ENCODE data around the gene SMAD6. TPM values are rescaled to one million over a fixed set of nuclear protein-coding genes. Genes with fewer than 3 reads are reported as not detected.

SMAD6 gene
- total RNA-seq, 2 experiments from 2014 or later, result 0.25 to 0.41 TPM

DNA sequence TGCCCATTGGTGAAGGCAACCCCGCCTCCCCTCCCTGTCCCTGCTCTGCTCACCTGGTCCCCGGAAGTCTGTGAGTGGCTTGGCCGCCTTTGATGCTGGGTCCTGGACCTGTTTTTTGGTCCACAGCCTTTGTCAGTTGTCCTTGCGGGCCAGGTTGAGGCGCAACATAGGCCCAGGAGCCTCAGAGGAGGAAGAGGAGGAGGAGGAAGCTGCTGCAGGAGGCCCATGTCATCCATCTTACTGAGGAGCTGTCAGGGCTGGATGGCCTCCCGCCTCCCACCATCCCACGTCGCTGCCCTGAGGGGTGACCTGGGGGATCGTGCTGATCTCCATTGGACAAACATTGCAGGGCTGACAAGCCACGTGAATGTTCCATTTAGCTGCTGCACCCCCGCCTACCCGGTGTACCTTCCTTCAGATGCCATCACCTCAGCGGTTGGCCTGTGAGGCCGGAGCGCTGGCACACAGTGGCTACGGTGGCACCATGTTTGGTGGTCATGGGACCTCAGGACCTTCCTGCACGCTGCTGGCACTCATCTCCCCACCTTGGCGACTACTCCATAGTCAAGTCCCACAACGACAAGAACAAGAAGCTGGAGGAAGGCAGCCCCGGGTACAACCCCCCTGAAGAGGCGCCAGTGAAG is 106.3 kb downstream of the SMAD6 start:
- intact Hi-C loops (cut with micrococcal nuclease), result no loop called here
- TF ChIP-seq, protein P1, sequence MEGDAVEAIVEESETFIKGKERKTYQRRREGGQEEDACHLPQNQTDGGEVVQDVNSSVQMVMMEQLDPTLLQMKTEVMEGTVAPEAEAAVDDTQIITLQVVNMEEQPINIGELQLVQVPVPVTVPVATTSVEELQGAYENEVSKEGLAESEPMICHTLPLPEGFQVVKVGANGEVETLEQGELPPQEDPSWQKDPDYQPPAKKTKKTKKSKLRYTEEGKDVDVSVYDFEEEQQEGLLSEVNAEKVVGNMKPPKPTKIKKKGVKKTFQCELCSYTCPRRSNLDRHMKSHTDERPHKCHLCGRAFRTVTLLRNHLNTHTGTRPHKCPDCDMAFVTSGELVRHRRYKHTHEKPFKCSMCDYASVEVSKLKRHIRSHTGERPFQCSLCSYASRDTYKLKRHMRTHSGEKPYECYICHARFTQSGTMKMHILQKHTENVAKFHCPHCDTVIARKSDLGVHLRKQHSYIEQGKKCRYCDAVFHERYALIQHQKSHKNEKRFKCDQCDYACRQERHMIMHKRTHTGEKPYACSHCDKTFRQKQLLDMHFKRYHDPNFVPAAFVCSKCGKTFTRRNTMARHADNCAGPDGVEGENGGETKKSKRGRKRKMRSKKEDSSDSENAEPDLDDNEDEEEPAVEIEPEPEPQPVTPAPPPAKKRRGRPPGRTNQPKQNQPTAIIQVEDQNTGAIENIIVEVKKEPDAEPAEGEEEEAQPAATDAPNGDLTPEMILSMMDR (IDR thresholded peaks at IDR 0.05), result no peak
- peaks cover 2% of the 10 kb centered on the region for H3K27me3 Mint-ChIP-seq
- no peaks in the 10 kb centered on the region for H3K36me3 Mint-ChIP-seq (ENCODE audit: low read depth)
- no peaks in the 10 kb centered on the region for H3K9me3 Mint-ChIP-seq
- H3K4me3 Mint-ChIP-seq, result no peak overlapping the region
- CTCF ChIA-PET, result no interaction called here
- no peak overlapping the region for H3K27ac Mint-ChIP-seq
- POLR2A ChIA-PET, result no interaction called here
- H3K4me1 Mint-ChIP-seq (ENCODE audit: low read depth), result no peaks in the 10 kb centered on the region
- no peak for DNase-seq
- no peak for ATAC-seq

GRCh38 chr15:66809664-66810063 is 107.6 kb downstream of the SMAD6 start:
- no peak for DNase-seq
- Mint-ChIP-seq H3K27me3 (peaks cover 5% of the 10 kb centered on the region), H3K9me3 (no peaks in the 10 kb centered on the region), H3K4me1 (ENCODE audit: low read depth) (no peaks in the 10 kb centered on the region), H3K36me3 (ENCODE audit: low read depth) (no peaks in the 10 kb centered on the region), H3K4me3 (no peak overlapping the region), H3K27ac (no peak overlapping the region)
- POLR2A ChIA-PET, result no interaction called here
- TF ChIP-seq, protein P1 (IDR thresholded peaks at IDR 0.05), result no peak
- ATAC-seq, result no peak
- CTCF ChIA-PET, result interaction anchor here (1.3 kb wide), 1 partner anchor 43 kb away, joined by 3 read pairs; no protein-coding TSS in a partner anchor
- intact Hi-C loops (cut with micrococcal nuclease), result no loop called here

- Mint-ChIP-seq H3K27ac (no peak overlapping the region), H3K9me3 (no peaks in the 10 kb centered on the region), H3K4me3 (no peak overlapping the region), H3K27me3 (peaks cover 3% of the 10 kb centered on the region), H3K4me1 (ENCODE audit: low read depth) (no peaks in the 10 kb centered on the region), H3K36me3 (ENCODE audit: low read depth) (no peaks in the 10 kb centered on the region)
- CTCF ChIA-PET, result no interaction called here
- intact Hi-C loops (cut with micrococcal nuclease), result no loop called here
- ATAC-seq, result no peak
- POLR2A ChIA-PET, result no interaction called here
- TF ChIP-seq, protein P1 (IDR thresholded peaks at IDR 0.05), result no peak
- no peak for DNase-seq
Observed at GRCh38 chr15:66815318-66815717, 113.3 kb downstream of the SMAD6 start.

- ATAC-seq (no peak), DNase-seq (no peak)
- Mint-ChIP-seq H3K36me3 (ENCODE audit: low read depth) (no peaks in the 10 kb centered on the region), H3K27ac (no peak overlapping the region), H3K27me3 (peaks cover 3% of the 10 kb centered on the region), H3K4me3 (no peak overlapping the region), H3K9me3 (no peaks in the 10 kb centered on the region), H3K4me1 (ENCODE audit: low read depth) (no peaks in the 10 kb centered on the region)
- ChIA-PET POLR2A (no interaction called here), CTCF (no interaction called here)
- intact Hi-C loops (cut with micrococcal nuclease), result no loop called here
- TF ChIP-seq, protein P1 (IDR thresholded peaks at IDR 0.05), result no peak
Observed at GRCh38 chr15:66816201-66816600, 114.2 kb downstream of the SMAD6 start.

DNA sequence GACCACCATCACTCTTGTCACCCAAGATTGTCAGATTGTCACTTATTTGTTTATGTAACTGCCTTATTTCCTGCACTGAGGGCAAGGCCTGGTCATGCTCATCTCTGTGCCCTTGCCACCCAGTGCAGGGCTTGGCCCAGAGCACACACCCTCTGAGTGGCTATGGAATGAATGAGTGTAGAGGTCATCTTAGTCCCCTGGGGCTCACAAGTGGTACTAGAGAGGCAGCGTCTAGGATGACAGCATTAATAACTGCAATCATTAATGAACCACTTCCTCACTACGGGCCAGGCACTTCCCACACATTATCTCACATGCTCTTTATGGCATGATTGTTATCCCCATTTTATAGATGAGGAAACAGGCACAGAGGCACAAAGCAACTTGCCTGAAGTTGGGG is 117.0 kb downstream of the SMAD6 start:
- DNase-seq, result no peak
- no peaks in the 10 kb centered on the region for H3K27me3 Mint-ChIP-seq
- no peak for ATAC-seq
- H3K27ac Mint-ChIP-seq, result no peak overlapping the region
- POLR2A ChIA-PET, result no interaction called here
- no peaks in the 10 kb centered on the region for H3K36me3 Mint-ChIP-seq (ENCODE audit: low read depth)
- intact Hi-C loops (cut with micrococcal nuclease), result no loop called here
- H3K4me3 Mint-ChIP-seq, result no peak overlapping the region
- no peaks in the 10 kb centered on the region for H3K9me3 Mint-ChIP-seq
- TF ChIP-seq, protein P1 (IDR thresholded peaks at IDR 0.05), result no peak
- CTCF ChIA-PET, result no interaction called here
- no peaks in the 10 kb centered on the region for H3K4me1 Mint-ChIP-seq (ENCODE audit: low read depth)

Measured in activated CD8-positive, alpha-beta T cell treated with anti-CD3 and anti-CD28 coated beads for 36 hours (primary cell).